Trophoblast cell (in vitro differentiated cells and primary cell): ENCODE measurements around the gene TBR1.

Experiments
- DNase-seq, 2 donors: peaks; one replicate each; pipeline ENCODE4 v3.0.0-alpha.2; 2016
- H2AFZ ChIP-seq: 2 replicates; pipeline ENCODE4 v1.6.1; 2013; ENCODE audit warnings: low read length, moderate library complexity, mild to moderate bottlenecking; ENCODE audit not compliant: insufficient read depth, poor library complexity
- H2AK5ac ChIP-seq: 2 replicates; pipeline ENCODE4 v1.6.1; 2013; ENCODE audit warnings: mild to moderate bottlenecking, low read length
- H2BK120ac ChIP-seq: 2 replicates; pipeline ENCODE4 v1.6.1; 2013; ENCODE audit warnings: low read length, mild to moderate bottlenecking, moderate library complexity; ENCODE audit not compliant: insufficient read depth, poor library complexity
- H2BK12ac ChIP-seq: 2 replicates; pipeline ENCODE4 v1.6.1; 2013; ENCODE audit warnings: mild to moderate bottlenecking, low read length, moderate library complexity
- H2BK5ac ChIP-seq: 2 replicates; pipeline ENCODE4 v1.6.1; 2013; ENCODE audit warnings: low read length, low read depth, moderate library complexity, mild to moderate bottlenecking; ENCODE audit not compliant: poor library complexity
- H3K14ac ChIP-seq: 2 replicates; pipeline ENCODE4 v1.6.1; 2013; ENCODE audit warnings: mild to moderate bottlenecking, low read length
- H3K18ac ChIP-seq: 2 replicates; pipeline ENCODE4 v1.6.1; 2013; ENCODE audit warnings: mild to moderate bottlenecking, low read length
- H3K23ac ChIP-seq: 2 replicates; pipeline ENCODE4 v1.6.1; 2013; ENCODE audit warnings: low read length
- H3K27ac ChIP-seq: 2 replicates; pipeline ENCODE4 v1.5.1; 2013; ENCODE audit warnings: low read depth, mild to moderate bottlenecking, inconsistent platforms, low read length, moderate library complexity
- H3K27me3 ChIP-seq: 2 replicates; pipeline ENCODE4 v1.6.1; 2013; ENCODE audit warnings: inconsistent platforms, mild to moderate bottlenecking, low read length, moderate library complexity; ENCODE audit not compliant: insufficient read depth
- H3K36me3 ChIP-seq, 2 experiments: 1 replicate in 1 of 2; 2 replicates in 1 of 2; pipeline ENCODE4 v1.6.1; 2013; ENCODE audit warnings: low read length in 2 of 2, mild to moderate bottlenecking in 2 of 2, moderate library complexity in 1 of 2; ENCODE audit not compliant: insufficient read depth in 2 of 2, control insufficient read depth in 1 of 2
- H3K4ac ChIP-seq: 2 replicates; pipeline ENCODE4 v1.6.1; 2013; ENCODE audit warnings: low read depth, mild to moderate bottlenecking, low read length, moderate library complexity
- H3K4me1 ChIP-seq, 2 experiments: 1 replicate in 1 of 2; 2 replicates in 1 of 2; pipeline ENCODE4 v1.6.1; 2013; ENCODE audit warnings: low read length in 2 of 2, mild to moderate bottlenecking in 2 of 2, moderate library complexity in 1 of 2; ENCODE audit not compliant: insufficient read depth in 2 of 2, control insufficient read depth in 1 of 2
- H3K4me2 ChIP-seq: 2 replicates; pipeline ENCODE4 v1.6.1; 2013; ENCODE audit warnings: inconsistent platforms, mild to moderate bottlenecking, low read length, moderate library complexity
- H3K4me3 ChIP-seq: 2 replicates; pipeline ENCODE4 v1.5.1; 2013; ENCODE audit warnings: mild to moderate bottlenecking, low read depth, low read length, inconsistent platforms
- H3K79me1 ChIP-seq: one replicate; pipeline ENCODE4 v1.6.1; 2013; ENCODE audit warnings: low read length
- H3K79me2 ChIP-seq: 2 replicates; pipeline ENCODE4 v1.6.1; 2013; ENCODE audit warnings: low read length, mild to moderate bottlenecking; ENCODE audit not compliant: control insufficient read depth, insufficient read depth, poor library complexity
- H3K9ac ChIP-seq: 2 replicates; pipeline ENCODE4 v1.6.1; 2013; ENCODE audit warnings: mild to moderate bottlenecking, low read length
- H3K9me3 ChIP-seq: 2 replicates; pipeline ENCODE4 v1.6.1; 2013; ENCODE audit warnings: low read depth, mild to moderate bottlenecking, control low read depth, inconsistent platforms, low read length; ENCODE audit not compliant: insufficient read depth
- H4K12ac ChIP-seq: 2 replicates; pipeline ENCODE4 v1.6.1; 2013; ENCODE audit warnings: low read depth, mild to moderate bottlenecking, low read length, moderate library complexity
- H4K8ac ChIP-seq: 2 replicates; pipeline ENCODE4 v1.6.1; 2013; ENCODE audit warnings: low read depth, mild to moderate bottlenecking, low read length, moderate library complexity
- H4K91ac ChIP-seq: one replicate; pipeline ENCODE4 v1.6.1; 2013; ENCODE audit warnings: low read depth, mild to moderate bottlenecking, low read length, moderate library complexity
- WGBS: extraction: QIAGEN DNeasy Blood & Tissue Kit; methylation state at CpG from one replicate; pipeline ENCODE4 v1.1.7; 2013; ENCODE audit warnings: missing lambda C conversion rate; ENCODE audit not compliant: insufficient read length, insufficient coverage; ENCODE audit errors: extremely low coverage; 5-methylcytosine and 5-hydroxymethylcytosine counted together

Gene TBR1

GRCh38 chr2:161371869-161372268 lies 44.2 kb upstream of the TBR1 start:
- no peak overlapping the region for H4K91ac ChIP-seq
- peaks cover 0 to 4% of the 10 kb centered on the region in 2 experiments for H3K36me3 ChIP-seq
- H3K9ac ChIP-seq: no peak overlapping the region
- no peak overlapping the region for H2BK120ac ChIP-seq
- no peak overlapping the region for H3K4ac ChIP-seq
- H3K79me1 ChIP-seq: no peaks in the 10 kb centered on the region
- H2BK12ac ChIP-seq: no peak overlapping the region
- no peak overlapping the region for H3K27ac ChIP-seq
- no peak overlapping the region for H3K14ac ChIP-seq
- no peak overlapping the region for H2AFZ ChIP-seq
- no peak overlapping the region for H2BK5ac ChIP-seq
- H2AK5ac ChIP-seq: no peak overlapping the region
- no CpG with 5 or more reads among the region's 1 CpG for WGBS
- H3K79me2 ChIP-seq: no peaks in the 10 kb centered on the region
- no peak overlapping the region for H4K12ac ChIP-seq
- H3K4me1 ChIP-seq: no peaks in the 10 kb centered on the region
- no peak overlapping the region for H4K8ac ChIP-seq
- H3K4me2 ChIP-seq: no peak overlapping the region
- no peaks in the 10 kb centered on the region for H3K9me3 ChIP-seq
- no peak overlapping the region for H3K23ac ChIP-seq
- H3K18ac ChIP-seq: no peak overlapping the region
- no peak overlapping the region for H3K4me3 ChIP-seq
- no peaks in the 10 kb centered on the region for H3K27me3 ChIP-seq
- no peak for DNase-seq

DNA sequence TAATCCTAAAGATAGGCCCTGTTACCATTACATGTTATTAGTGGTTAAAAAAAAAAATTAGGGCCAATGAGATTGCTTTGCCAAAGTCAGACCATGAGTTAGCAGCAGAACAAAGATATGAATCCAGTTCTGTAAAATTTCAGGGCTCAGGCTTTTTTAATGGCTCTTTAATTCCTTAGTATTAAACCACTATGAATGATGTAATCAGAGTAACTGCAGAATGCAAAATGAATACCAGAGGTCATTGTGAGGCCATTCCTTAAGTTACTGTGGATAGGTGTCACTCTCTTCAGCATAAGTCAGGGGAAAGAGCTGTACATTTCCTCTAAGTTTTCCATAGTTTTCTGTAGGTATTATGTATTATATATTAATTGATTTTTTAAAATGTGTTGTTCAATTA lies 42.2 kb upstream of the TBR1 start:
- peak; percentile 17 to 73 for DNase-seq
- no peak overlapping the region for H3K4ac ChIP-seq
- no peak overlapping the region for H3K27ac ChIP-seq
- H2AFZ ChIP-seq: no peak overlapping the region
- H4K91ac ChIP-seq: no peak overlapping the region
- no peaks in the 10 kb centered on the region for H3K79me1 ChIP-seq
- no peak overlapping the region for H3K4me2 ChIP-seq
- H3K4me3 ChIP-seq: no peak overlapping the region
- no peak overlapping the region for H2BK120ac ChIP-seq
- no peak overlapping the region for H2BK12ac ChIP-seq
- no peak overlapping the region for H4K8ac ChIP-seq
- H3K14ac ChIP-seq: no peak overlapping the region
- no peaks in the 10 kb centered on the region for H3K27me3 ChIP-seq
- H4K12ac ChIP-seq: no peak overlapping the region
- no peak overlapping the region for H2BK5ac ChIP-seq
- H3K9ac ChIP-seq: no peak overlapping the region
- no peaks in the 10 kb centered on the region for H3K9me3 ChIP-seq
- H3K18ac ChIP-seq: no peak overlapping the region
- H2AK5ac ChIP-seq: no peak overlapping the region
- H3K23ac ChIP-seq: no peak overlapping the region
- no peaks in the 10 kb centered on the region for H3K4me1 ChIP-seq
- H3K79me2 ChIP-seq: no peaks in the 10 kb centered on the region
- H3K36me3 ChIP-seq: peaks cover 0 to 3% of the 10 kb centered on the region in 2 experiments

DNA sequence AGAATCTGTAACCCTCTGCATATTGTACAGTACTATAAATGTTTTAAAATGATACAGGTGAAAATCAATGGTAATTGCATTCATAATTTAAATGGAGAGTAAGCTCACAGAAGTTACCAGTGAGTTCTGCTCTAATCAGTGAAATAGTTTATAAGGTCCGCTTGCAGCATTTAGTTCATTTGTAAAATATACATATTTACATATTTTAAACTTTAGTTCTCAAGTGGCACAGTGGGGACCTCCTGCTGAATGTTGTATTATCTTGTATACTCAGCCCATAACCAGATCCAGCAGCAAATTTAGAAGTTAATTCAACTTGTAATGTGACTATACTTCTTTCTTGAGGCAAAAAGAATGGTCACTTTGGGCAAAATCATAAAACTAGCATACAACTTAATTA lies 41.7 kb upstream of the TBR1 start:
- Histone ChIP-seq H3K27ac (no peak overlapping the region), H2BK12ac (no peak overlapping the region), H3K27me3 (no peaks in the 10 kb centered on the region), H3K4me3 (no peak overlapping the region), H3K79me2 (no peaks in the 10 kb centered on the region), H2BK120ac (no peak overlapping the region), H2BK5ac (no peak overlapping the region), H2AFZ (no peak overlapping the region), H3K79me1 (no peaks in the 10 kb centered on the region), H4K12ac (no peak overlapping the region), H3K4ac (no peak overlapping the region), H3K9ac (no peak overlapping the region), H3K4me2 (no peak overlapping the region), H4K91ac (no peak overlapping the region), H4K8ac (no peak overlapping the region), H3K18ac (no peak overlapping the region), H3K36me3 (peaks cover 0 to 3% of the 10 kb centered on the region in 2 experiments), H2AK5ac (no peak overlapping the region), H3K4me1 (no peaks in the 10 kb centered on the region), H3K14ac (no peak overlapping the region), H3K9me3 (no peaks in the 10 kb centered on the region), H3K23ac (no peak overlapping the region)
- no CpG with 5 or more reads among the region's 1 CpG for WGBS
- no peak for DNase-seq

- Histone ChIP-seq H3K23ac (peak overlapping the region; percentile 69), H3K27me3 (no peaks in the 10 kb centered on the region), H3K79me2 (no peaks in the 10 kb centered on the region), H3K18ac (no peak overlapping the region), H4K8ac (no peak overlapping the region), H4K91ac (no peak overlapping the region), H2AK5ac (no peak overlapping the region), H3K4me2 (no peak overlapping the region), H3K14ac (no peak overlapping the region), H3K9me3 (no peaks in the 10 kb centered on the region), H3K79me1 (no peaks in the 10 kb centered on the region), H3K4me1 (no peaks in the 10 kb centered on the region), H2BK12ac (no peak overlapping the region), H4K12ac (no peak overlapping the region), H3K36me3 (peaks cover 2 to 3% of the 10 kb centered on the region in 2 experiments), H2BK5ac (no peak overlapping the region), H3K27ac (no peak overlapping the region), H3K4me3 (no peak overlapping the region), H2AFZ (no peak overlapping the region), H3K4ac (no peak overlapping the region), H3K9ac (no peak overlapping the region), H2BK120ac (no peak overlapping the region)
- WGBS: no CpG with 5 or more reads among the region's 2 CpGs
- DNase-seq: no peak
Measured at GRCh38 chr2:161379740-161380139, 36.4 kb upstream of the TBR1 start.
